ENCODE data around the gene MTRF1L.

- TF ChIP-seq FOXJ3 (CRISPR knock-in tag; IDR thresholded peaks at IDR 0.05) (no peak), CTCF (IDR thresholded peaks at IDR 0.05) (no peak), NRF1 (IDR thresholded peaks at IDR 0.05; ENCODE audit: low read depth, low read length) (no peak), MEF2A (IDR thresholded peaks at IDR 0.05; ENCODE audit: borderline replicate concordance, low read depth) (no peak), TAF1 (IDR thresholded peaks at IDR 0.05; ENCODE audit: borderline replicate concordance, low read depth, low read length) (no peak), NFIC (IDR thresholded peaks at IDR 0.05; ENCODE audit: borderline replicate concordance) (no peak)
- TF ChIP-seq, protein P1, sequence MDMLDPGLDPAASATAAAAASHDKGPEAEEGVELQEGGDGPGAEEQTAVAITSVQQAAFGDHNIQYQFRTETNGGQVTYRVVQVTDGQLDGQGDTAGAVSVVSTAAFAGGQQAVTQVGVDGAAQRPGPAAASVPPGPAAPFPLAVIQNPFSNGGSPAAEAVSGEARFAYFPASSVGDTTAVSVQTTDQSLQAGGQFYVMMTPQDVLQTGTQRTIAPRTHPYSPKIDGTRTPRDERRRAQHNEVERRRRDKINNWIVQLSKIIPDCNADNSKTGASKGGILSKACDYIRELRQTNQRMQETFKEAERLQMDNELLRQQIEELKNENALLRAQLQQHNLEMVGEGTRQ (IDR thresholded peaks at IDR 0.05; ENCODE audit: borderline replicate concordance, low read depth, low read length): no peak
These were observed 28.9 kb upstream of the MTRF1L start for GRCh38 chr6:153031335-153031955.

Data from SK-N-SH (cell line).